GM23338 (cell line): ENCODE data around the gene EXOC2. TPM values are rescaled to one million over a fixed set of nuclear protein-coding genes. Genes with fewer than 3 reads are reported as not detected.

Experiments used
- ATAC-seq: fragments of 200-7000 bp; cut with Tn5 transposase; 3 replicates; pipeline ENCODE4 v1.9.1; 2020
- DNase-seq: peaks from one replicate; pipeline ENCODE4 v3.0.0-alpha.2; 2015; ENCODE audit warnings: low spot score
- H2AFZ ChIP-seq: fragments of 200-600 bp; sonication (generic); 2 replicates; pipeline ENCODE4 v1.8.0; 2016; ENCODE audit warnings: antibody characterized with exemption, mild to moderate bottlenecking, moderate library complexity
- H3F3A ChIP-seq: fragments of 200-600 bp; sonication (generic); replicated peaks from 2 replicates; pipeline ENCODE4 v1.8.0; 2017; ENCODE audit warnings: antibody characterized with exemption, mixed run types, low read depth
- H3K27ac ChIP-seq: fragments of 200-600 bp; sonication (generic); 2 replicates; pipeline ENCODE4 v1.6.1; 2016; ENCODE audit warnings: low read depth
- H3K27me3 ChIP-seq: fragments of 200-600 bp; sonication (generic); 2 replicates; pipeline ENCODE4 v1.8.0; 2016; ENCODE audit warnings: mild to moderate bottlenecking, mixed run types, moderate library complexity; ENCODE audit not compliant: insufficient read depth
- H3K36me3 ChIP-seq: fragments of 200-600 bp; sonication (generic); 2 replicates; pipeline ENCODE4 v1.8.0; 2016; ENCODE audit warnings: mild to moderate bottlenecking; ENCODE audit not compliant: insufficient read depth
- H3K4me1 ChIP-seq: fragments of 200-600 bp; sonication (generic); 2 replicates; pipeline ENCODE4 v1.8.0; 2016; ENCODE audit warnings: mild to moderate bottlenecking, moderate library complexity; ENCODE audit not compliant: insufficient read depth
- H3K4me2 ChIP-seq: fragments of 200-600 bp; sonication (generic); 2 replicates; pipeline ENCODE4 v1.7.1; 2017; ENCODE audit warnings: mixed run types
- H3K4me3 ChIP-seq: fragments of 200-600 bp; sonication (generic); 2 replicates; pipeline ENCODE4 v1.6.1; 2016; ENCODE audit warnings: mixed run types
- H3K79me2 ChIP-seq: fragments of 200-600 bp; sonication (generic); replicated peaks from 2 replicates; pipeline ENCODE4 v1.8.0; 2017; ENCODE audit warnings: mild to moderate bottlenecking; ENCODE audit not compliant: insufficient read depth
- H3K9me2 ChIP-seq: fragments of 200-600 bp; sonication (generic); 2 replicates; pipeline ENCODE4 v1.8.0; 2017; ENCODE audit not compliant: insufficient read depth
- H4K20me1 ChIP-seq: fragments of 200-600 bp; sonication (generic); replicated peaks from 2 replicates; pipeline ENCODE4 v1.8.0; 2017; ENCODE audit warnings: mild to moderate bottlenecking; ENCODE audit not compliant: insufficient read depth
- H3K27ac Mint-ChIP-seq: 2 replicates; pipeline ENCODE4 v1.8.0; 2020; ENCODE audit warnings: inconsistent platforms, mild to moderate bottlenecking, moderate library complexity, mixed read lengths
- H3K27me3 Mint-ChIP-seq: 3 replicates; pipeline ENCODE4 v1.8.0; 2022; ENCODE audit warnings: low read depth, mild to moderate bottlenecking, moderate library complexity, mixed read lengths, inconsistent platforms; ENCODE audit not compliant: insufficient read depth, poor library complexity
- H3K36me3 Mint-ChIP-seq: 3 replicates; pipeline ENCODE4 v1.8.0; 2021; ENCODE audit warnings: low read depth, mild to moderate bottlenecking, inconsistent platforms, moderate library complexity, mixed read lengths
- H3K4me1 Mint-ChIP-seq: 3 replicates; pipeline ENCODE4 v1.8.0; 2020; ENCODE audit warnings: mild to moderate bottlenecking, inconsistent platforms, mixed read lengths
- H3K4me3 Mint-ChIP-seq: 3 replicates; pipeline ENCODE4 v1.8.0; 2021; ENCODE audit warnings: moderate library complexity, mild to moderate bottlenecking, inconsistent platforms, mixed read lengths
- H3K9me3 Mint-ChIP-seq: 3 replicates; pipeline ENCODE4 v1.8.0; 2020; ENCODE audit warnings: moderate library complexity, mild to moderate bottlenecking, inconsistent platforms, mixed read lengths
- CREB1 ChIP-seq: fragments of 250-450 bp; sonication (Bioruptor Pico); IDR thresholded peaks from 2 replicates; pipeline ENCODE4 v1.5.0; 2020; ENCODE audit warnings: low read depth, mild to moderate bottlenecking, moderate library complexity
- EZH2 ChIP-seq: fragments of 200-600 bp; sonication (generic); IDR thresholded peaks from one replicate; pipeline ENCODE4 v1.8.0; 2017; ENCODE audit warnings: antibody characterized with exemption, mild to moderate bottlenecking, low read depth; ENCODE audit not compliant: unreplicated experiment
- EZH2phosphoT487 ChIP-seq: fragments of 200-600 bp; sonication (generic); IDR thresholded peaks from one replicate; pipeline ENCODE4 v1.8.1; 2018; ENCODE audit warnings: antibody characterized with exemption; ENCODE audit not compliant: unreplicated experiment
- JUNB ChIP-seq: IDR thresholded peaks from one replicate; pipeline ENCODE4 v1.6.1; 2016; ENCODE audit warnings: antibody characterized with exemption; ENCODE audit not compliant: unreplicated experiment
- NANOG ChIP-seq: IDR thresholded peaks from 2 replicates; pipeline ENCODE4 v1.6.1; 2016; ENCODE audit warnings: antibody characterized with exemption, borderline replicate concordance
- STAT1 ChIP-seq: IDR thresholded peaks from one replicate; pipeline ENCODE4 v1.6.1; 2016; ENCODE audit warnings: antibody characterized with exemption; ENCODE audit not compliant: unreplicated experiment
- ZNF114 ChIP-seq: fragments of 250-450 bp; sonication (Bioruptor Pico); IDR thresholded peaks from 2 replicates; pipeline ENCODE4 v1.5.0; 2020; ENCODE audit warnings: mild to moderate bottlenecking, moderate library complexity
- ZNF331 ChIP-seq: fragments of 250-450 bp; sonication (Bioruptor Pico); IDR thresholded peaks from 2 replicates; pipeline ENCODE4 v1.5.0; 2020; ENCODE audit warnings: low read depth, mild to moderate bottlenecking, moderate library complexity
- polyA plus RNA-seq: library from polyadenylated mRNA; unstranded; fragments of >200 nt; fragmentation: Nextera tagmentation; extraction: Ambion mirVana; gene quantifications from 2 replicates; pipeline ENCODE4 v1.2.1, GENCODE V29; 2016
- total RNA-seq: library from RNA; depleted of rRNA; stranded (reverse); fragments of >200 nt; shearing (Covaris generic); gene quantifications from 2 replicates; pipeline ENCODE4 v1.2.3, GENCODE V29; 2014
- TF ChIP-seq, protein P1 (sequence below): IDR thresholded peaks from one replicate; pipeline ENCODE4 v1.6.1; 2018; ENCODE audit warnings: antibody characterized with exemption; ENCODE audit not compliant: unreplicated experiment
- TF ChIP-seq, protein P2 (sequence below): IDR thresholded peaks from 2 replicates; pipeline ENCODE4 v1.6.1; 2016; ENCODE audit warnings: antibody characterized with exemption

EXOC2 gene
- total and polyA plus RNA-seq, 2 experiments from 2014 or later: 28.7 to 93.6 TPM

DNA sequence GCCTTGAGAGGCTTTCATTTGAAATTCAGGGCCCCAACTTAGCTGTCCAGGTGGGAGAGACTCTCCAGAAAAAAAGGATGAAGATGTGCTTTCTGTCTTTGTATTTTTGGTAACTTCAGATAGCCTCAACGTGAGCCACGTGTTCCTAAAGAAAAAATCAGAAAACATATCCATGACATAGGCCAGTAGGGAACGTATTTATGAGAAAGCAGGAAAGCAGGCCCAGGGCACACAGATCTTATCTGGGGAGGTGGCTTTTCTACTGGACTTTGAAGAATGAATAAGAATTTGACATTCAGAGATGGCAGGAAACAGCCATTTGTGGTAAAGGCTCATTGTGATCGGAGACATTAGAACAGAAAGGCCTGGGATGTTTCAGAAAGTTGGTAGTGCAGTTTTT lies 21.2 kb upstream of the EXOC2 start:
- DNase-seq (no peak), ATAC-seq (no peak)
- Mint-ChIP-seq H3K36me3 (no peaks in the 10 kb centered on the region), H3K4me3 (no peak overlapping the region), H3K27ac (no peak overlapping the region), H3K27me3 (peaks cover 7% of the 10 kb centered on the region), H3K4me1 (peaks cover 32% of the 10 kb centered on the region), H3K9me3 (no peaks in the 10 kb centered on the region; the same call in 2 of the 3 replicates)
- Histone ChIP-seq H3K4me1 (peaks cover 30% of the 10 kb centered on the region), H2AFZ (no peak overlapping the region), H3K27ac (no peak overlapping the region), H3K27me3 (no peaks in the 10 kb centered on the region), H3K4me3 (no peak overlapping the region), H4K20me1 (no peaks in the 10 kb centered on the region), H3K79me2 (no peaks in the 10 kb centered on the region), H3F3A (no peaks in the 10 kb centered on the region), H3K9me2 (no peaks in the 10 kb centered on the region), H3K36me3 (no peaks in the 10 kb centered on the region), H3K4me2 (no peak overlapping the region)
- TF ChIP-seq JUNB: no peak
- no peak for TF ChIP-seq CREB1 (CRISPR knock-in tag)
- TF ChIP-seq ZNF331 (CRISPR knock-in tag): no peak
- TF ChIP-seq ZNF114: no peak
- no peak for TF ChIP-seq EZH2phosphoT487
- TF ChIP-seq, protein P1, sequence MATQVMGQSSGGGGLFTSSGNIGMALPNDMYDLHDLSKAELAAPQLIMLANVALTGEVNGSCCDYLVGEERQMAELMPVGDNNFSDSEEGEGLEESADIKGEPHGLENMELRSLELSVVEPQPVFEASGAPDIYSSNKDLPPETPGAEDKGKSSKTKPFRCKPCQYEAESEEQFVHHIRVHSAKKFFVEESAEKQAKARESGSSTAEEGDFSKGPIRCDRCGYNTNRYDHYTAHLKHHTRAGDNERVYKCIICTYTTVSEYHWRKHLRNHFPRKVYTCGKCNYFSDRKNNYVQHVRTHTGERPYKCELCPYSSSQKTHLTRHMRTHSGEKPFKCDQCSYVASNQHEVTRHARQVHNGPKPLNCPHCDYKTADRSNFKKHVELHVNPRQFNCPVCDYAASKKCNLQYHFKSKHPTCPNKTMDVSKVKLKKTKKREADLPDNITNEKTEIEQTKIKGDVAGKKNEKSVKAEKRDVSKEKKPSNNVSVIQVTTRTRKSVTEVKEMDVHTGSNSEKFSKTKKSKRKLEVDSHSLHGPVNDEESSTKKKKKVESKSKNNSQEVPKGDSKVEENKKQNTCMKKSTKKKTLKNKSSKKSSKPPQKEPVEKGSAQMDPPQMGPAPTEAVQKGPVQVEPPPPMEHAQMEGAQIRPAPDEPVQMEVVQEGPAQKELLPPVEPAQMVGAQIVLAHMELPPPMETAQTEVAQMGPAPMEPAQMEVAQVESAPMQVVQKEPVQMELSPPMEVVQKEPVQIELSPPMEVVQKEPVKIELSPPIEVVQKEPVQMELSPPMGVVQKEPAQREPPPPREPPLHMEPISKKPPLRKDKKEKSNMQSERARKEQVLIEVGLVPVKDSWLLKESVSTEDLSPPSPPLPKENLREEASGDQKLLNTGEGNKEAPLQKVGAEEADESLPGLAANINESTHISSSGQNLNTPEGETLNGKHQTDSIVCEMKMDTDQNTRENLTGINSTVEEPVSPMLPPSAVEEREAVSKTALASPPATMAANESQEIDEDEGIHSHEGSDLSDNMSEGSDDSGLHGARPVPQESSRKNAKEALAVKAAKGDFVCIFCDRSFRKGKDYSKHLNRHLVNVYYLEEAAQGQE: no peak
- no peak for TF ChIP-seq EZH2

DNA sequence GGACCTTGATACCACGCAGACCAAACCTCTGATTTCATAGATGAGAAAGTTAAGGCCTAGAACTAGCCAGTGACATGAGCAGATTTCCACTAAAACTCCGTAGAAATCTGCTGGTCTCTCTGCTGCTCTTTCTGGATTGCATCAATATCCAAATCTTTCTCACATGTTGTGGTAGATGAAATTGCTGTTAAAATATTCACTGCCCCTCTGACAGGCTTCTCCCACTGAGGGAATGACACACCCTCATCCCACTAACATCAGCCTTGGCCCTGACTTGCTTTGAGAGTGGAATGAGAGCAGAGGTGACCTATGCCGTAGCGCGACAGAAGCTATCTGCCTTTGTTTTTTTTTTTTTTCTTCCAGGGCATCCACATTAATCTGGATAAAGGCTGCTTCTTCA lies 20.4 kb upstream of the EXOC2 start:
- H3K27me3 Mint-ChIP-seq: peaks cover 7% of the 10 kb centered on the region
- no peak overlapping the region for H3K4me3 ChIP-seq
- no peaks in the 10 kb centered on the region for H3K36me3 ChIP-seq
- TF ChIP-seq, protein P1: no peak
- no peak for TF ChIP-seq STAT1
- no peak for TF ChIP-seq NANOG
- TF ChIP-seq, protein P2, sequence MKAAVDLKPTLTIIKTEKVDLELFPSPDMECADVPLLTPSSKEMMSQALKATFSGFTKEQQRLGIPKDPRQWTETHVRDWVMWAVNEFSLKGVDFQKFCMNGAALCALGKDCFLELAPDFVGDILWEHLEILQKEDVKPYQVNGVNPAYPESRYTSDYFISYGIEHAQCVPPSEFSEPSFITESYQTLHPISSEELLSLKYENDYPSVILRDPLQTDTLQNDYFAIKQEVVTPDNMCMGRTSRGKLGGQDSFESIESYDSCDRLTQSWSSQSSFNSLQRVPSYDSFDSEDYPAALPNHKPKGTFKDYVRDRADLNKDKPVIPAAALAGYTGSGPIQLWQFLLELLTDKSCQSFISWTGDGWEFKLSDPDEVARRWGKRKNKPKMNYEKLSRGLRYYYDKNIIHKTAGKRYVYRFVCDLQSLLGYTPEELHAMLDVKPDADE: no peak
- no peaks in the 10 kb centered on the region; the same call in 2 of the 3 replicates for H3K9me3 Mint-ChIP-seq
- no peaks in the 10 kb centered on the region for H3F3A ChIP-seq
- peaks cover 29% of the 10 kb centered on the region for H3K4me1 ChIP-seq
- no peak overlapping the region for H3K27ac ChIP-seq
- H3K27ac Mint-ChIP-seq: no peak overlapping the region
- H4K20me1 ChIP-seq: no peaks in the 10 kb centered on the region
- H3K27me3 ChIP-seq: no peaks in the 10 kb centered on the region
- no peak overlapping the region for H3K4me3 Mint-ChIP-seq
- no peak for ATAC-seq
- H3K4me1 Mint-ChIP-seq: peaks cover 34% of the 10 kb centered on the region
- no peaks in the 10 kb centered on the region for H3K79me2 ChIP-seq
- no peak for DNase-seq
- H2AFZ ChIP-seq: no peak overlapping the region
- no peaks in the 10 kb centered on the region for H3K36me3 Mint-ChIP-seq
- no peak overlapping the region for H3K4me2 ChIP-seq
- no peaks in the 10 kb centered on the region for H3K9me2 ChIP-seq
